Measurements from ENCODE around the gene FAM110A.

- TF ChIP-seq POLR2A (IDR thresholded peaks at IDR 0.05) (peak in 1 of 3 donors; percentile 53), CTCF (IDR thresholded peaks at IDR 0.05) (no peak)
Observed at GRCh38 chr20:833450-834150, at the start of gene FAM110A.

Measured in body of pancreas (tissue), 4 donors.